ENCODE results near the gene ISLR2. TPM values are rescaled to one million over a fixed set of nuclear protein-coding genes. Genes with fewer than 3 reads are reported as not detected.

Gene ISLR2
- polyA plus RNA-seq, 1 donor (not counting 4 experiments of a cell fraction or from before 2014, with no cell fraction given) = not detected

DNA sequence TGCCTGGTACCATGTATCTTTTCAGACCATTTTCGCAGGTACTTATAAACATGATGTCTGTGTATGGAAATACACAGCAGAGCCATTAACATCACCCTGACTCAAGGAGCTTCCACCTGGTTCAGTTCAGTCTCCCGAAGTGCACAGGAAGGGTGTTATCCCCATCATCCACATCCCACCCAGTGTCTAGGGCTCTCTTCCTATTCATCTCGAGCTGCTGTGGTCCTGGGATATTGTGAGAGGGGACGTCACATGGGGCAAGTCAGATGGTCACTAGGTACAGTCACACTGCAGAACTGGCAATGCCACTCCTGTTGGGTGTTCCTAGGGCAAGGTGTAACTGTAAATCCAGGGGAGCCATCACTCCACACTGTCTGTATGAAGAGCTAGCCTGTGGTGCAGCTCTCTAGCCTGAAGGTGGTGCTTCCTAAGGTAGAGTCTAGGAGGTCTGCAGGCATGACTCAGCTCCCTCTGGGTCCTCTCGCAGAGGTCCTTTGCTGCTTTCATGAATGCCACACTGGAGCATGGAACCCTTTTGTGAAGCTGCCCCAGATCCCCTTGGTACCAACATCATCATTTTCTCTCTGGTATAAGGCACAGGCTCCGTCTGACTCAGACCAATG lies 13.9 kb downstream of the ISLR2 start:
- Histone ChIP-seq H3K79me2 (ENCODE audit: control insufficient read depth, insufficient read depth, low read length) (no peaks in the 10 kb centered on the region), H3K9me3 (ENCODE audit: control insufficient read depth, low read depth, low read length) (no peaks in the 10 kb centered on the region), H4K20me1 (ENCODE audit: control insufficient read depth, extremely low read depth, insufficient read depth, low read length) (no peaks in the 10 kb centered on the region), H3K4me3 (ENCODE audit: control insufficient read depth in 2 of 3, extremely low read depth in 1 of 3, insufficient read depth in 2 of 3, low read depth in 1 of 3, low read length in 3 of 3) (no peak overlapping the region), H3K27me3 (ENCODE audit: control insufficient read depth, extremely low read depth, insufficient read depth, low read length) (peaks cover 3% of the 10 kb centered on the region), H3K36me3 (ENCODE audit: control insufficient read depth in 2 of 2, extremely low read depth in 1 of 2, insufficient read depth in 2 of 2, low read length in 2 of 2) (no peaks in the 10 kb centered on the region), H3K9ac (ENCODE audit: control insufficient read depth, extremely low read depth, insufficient read depth, low read length) (no peak overlapping the region), H3K4me2 (ENCODE audit: control insufficient read depth, extremely low read depth, insufficient read depth, low read depth, low read length) (no peak overlapping the region), H3K9me1 (ENCODE audit: control insufficient read depth, extremely low read depth, insufficient read depth, low read length) (no peaks in the 10 kb centered on the region), H3K4me1 (ENCODE audit: control insufficient read depth, extremely low read depth, insufficient read depth, low read length) (no peaks in the 10 kb centered on the region), H2AFZ (ENCODE audit: control insufficient read depth, low read length) (no peak overlapping the region), H3K27ac (ENCODE audit: control insufficient read depth, insufficient read depth, low read length) (no peak overlapping the region)
- FAIRE-seq (no peak), DNase-seq (ENCODE audit: low read depth, low spot score) (no peak)
- peak in 2 of 3 experiments; percentile 9 to 23 for TF ChIP-seq CTCF (optimal IDR thresholded peaks at IDR 0.05 in 1 of 3, IDR thresholded peaks at IDR 0.05 in 1 of 3, conservative IDR thresholded peaks at IDR 0.05 in 1 of 3; ENCODE audit: extremely low read depth in 1 of 3, insufficient read depth in 2 of 3, low read length in 3 of 3)
- no peak for TF ChIP-seq EZH2 (IDR thresholded peaks at IDR 0.05; ENCODE audit: low read length)
- dilution Hi-C loops (cut with MboI; ENCODE audit: extremely low pct_ligation_motif_present, low sequenced_read_pairs) = no loop called here

- FAIRE-seq = no peak
- Histone ChIP-seq H3K36me3 (ENCODE audit: control insufficient read depth in 2 of 2, extremely low read depth in 1 of 2, insufficient read depth in 2 of 2, low read length in 2 of 2) (no peaks in the 10 kb centered on the region), H3K4me3 (ENCODE audit: control insufficient read depth in 2 of 3, extremely low read depth in 1 of 3, insufficient read depth in 2 of 3, low read depth in 1 of 3, low read length in 3 of 3) (no peak overlapping the region), H3K27me3 (ENCODE audit: control insufficient read depth, extremely low read depth, insufficient read depth, low read length) (no peaks in the 10 kb centered on the region), H3K27ac (ENCODE audit: control insufficient read depth, insufficient read depth, low read length) (no peak overlapping the region), H3K9me1 (ENCODE audit: control insufficient read depth, extremely low read depth, insufficient read depth, low read length) (no peaks in the 10 kb centered on the region), H4K20me1 (ENCODE audit: control insufficient read depth, extremely low read depth, insufficient read depth, low read length) (no peaks in the 10 kb centered on the region), H3K9me3 (ENCODE audit: control insufficient read depth, low read depth, low read length) (no peaks in the 10 kb centered on the region), H3K9ac (ENCODE audit: control insufficient read depth, extremely low read depth, insufficient read depth, low read length) (no peak overlapping the region), H2AFZ (ENCODE audit: control insufficient read depth, low read length) (no peak overlapping the region), H3K4me2 (ENCODE audit: control insufficient read depth, extremely low read depth, insufficient read depth, low read depth, low read length) (no peak overlapping the region), H3K79me2 (ENCODE audit: control insufficient read depth, insufficient read depth, low read length) (no peaks in the 10 kb centered on the region), H3K4me1 (ENCODE audit: control insufficient read depth, extremely low read depth, insufficient read depth, low read length) (no peaks in the 10 kb centered on the region)
- DNase-seq (ENCODE audit: low read depth, low spot score) = no peak
- TF ChIP-seq CTCF (optimal IDR thresholded peaks at IDR 0.05 in 1 of 3, IDR thresholded peaks at IDR 0.05 in 1 of 3, conservative IDR thresholded peaks at IDR 0.05 in 1 of 3; ENCODE audit: extremely low read depth in 1 of 3, insufficient read depth in 2 of 3, low read length in 3 of 3) (no peak), EZH2 (IDR thresholded peaks at IDR 0.05; ENCODE audit: low read length) (no peak)
- dilution Hi-C loops (cut with MboI; ENCODE audit: extremely low pct_ligation_motif_present, low sequenced_read_pairs) = no loop called here
Observed at GRCh38 chr15:74146277-74146800, 16.0 kb downstream of the ISLR2 start.
